ENCODE measurements around the gene TMEM35B.
"Not testable (repeated sequence)": the region's sequence is repeated elsewhere in the genome, so short reads cannot be mapped to it uniquely, and the experiment has no call there.

Gene TMEM35B

GRCh38 chr1:34965597-34965996, 19.6 kb downstream of the TMEM35B start:
- H3K4me1 Mint-ChIP-seq: no peaks in the 10 kb centered on the region
- no peaks in the 10 kb centered on the region for H3K36me3 Mint-ChIP-seq (ENCODE audit: low read depth)
- peaks cover 18% of the 10 kb centered on the region for H3K9me3 Mint-ChIP-seq
- peaks cover 37% of the 10 kb centered on the region for H3K27me3 Mint-ChIP-seq (ENCODE audit: low read depth, poor library complexity)
- no peak for TF ChIP-seq CTCF (IDR thresholded peaks at IDR 0.05)
- DNase-seq: no peak
- no peak overlapping the region for H3K27ac Mint-ChIP-seq
- no peak overlapping the region for H3K4me3 Mint-ChIP-seq

- DNase-seq: no peak
- no peak overlapping the region for H3K4me3 Mint-ChIP-seq
- peaks cover 5% of the 10 kb centered on the region for H3K36me3 Mint-ChIP-seq (ENCODE audit: low read depth)
- peaks cover 17% of the 10 kb centered on the region for H3K9me3 Mint-ChIP-seq
- peaks cover 16% of the 10 kb centered on the region for H3K27me3 Mint-ChIP-seq (ENCODE audit: low read depth, poor library complexity)
- TF ChIP-seq CTCF (IDR thresholded peaks at IDR 0.05): no peak
- H3K27ac Mint-ChIP-seq: no peak overlapping the region
- H3K4me1 Mint-ChIP-seq: no peaks in the 10 kb centered on the region
Observed at GRCh38 chr1:34950428-34950827, 34.7 kb downstream of the TMEM35B start.

- H3K9me3 Mint-ChIP-seq: peaks cover 17% of the 10 kb centered on the region
- peaks cover 10% of the 10 kb centered on the region for H3K27me3 Mint-ChIP-seq (ENCODE audit: low read depth, poor library complexity)
- H3K27ac Mint-ChIP-seq; H3K4me1 Mint-ChIP-seq; H3K36me3 Mint-ChIP-seq (ENCODE audit: low read depth); DNase-seq; H3K4me3 Mint-ChIP-seq: not testable (repeated sequence)
Observed at GRCh38 chr1:34948739-34949138, 36.4 kb downstream of the TMEM35B start.

- H3K27ac Mint-ChIP-seq; DNase-seq; H3K27me3 Mint-ChIP-seq (ENCODE audit: low read depth, poor library complexity); H3K4me3 Mint-ChIP-seq; H3K36me3 Mint-ChIP-seq (ENCODE audit: low read depth); H3K4me1 Mint-ChIP-seq: not testable (repeated sequence)
- peaks cover 17% of the 10 kb centered on the region for H3K9me3 Mint-ChIP-seq
Observed at GRCh38 chr1:34947641-34948314, 37.4 kb downstream of the TMEM35B start.

GRCh38 chr1:34946211-34946610, 38.9 kb downstream of the TMEM35B start:
- no peak for DNase-seq
- TF ChIP-seq CTCF (IDR thresholded peaks at IDR 0.05): no peak
- Mint-ChIP-seq H3K27ac (no peak overlapping the region), H3K27me3 (ENCODE audit: low read depth, poor library complexity) (peaks cover 25% of the 10 kb centered on the region), H3K4me3 (no peak overlapping the region), H3K4me1 (no peaks in the 10 kb centered on the region), H3K9me3 (peaks cover 15% of the 10 kb centered on the region), H3K36me3 (ENCODE audit: low read depth) (peaks cover 5% of the 10 kb centered on the region)

- H3K27ac Mint-ChIP-seq; H3K4me3 Mint-ChIP-seq; H3K36me3 Mint-ChIP-seq (ENCODE audit: low read depth); DNase-seq; H3K4me1 Mint-ChIP-seq; H3K9me3 Mint-ChIP-seq: not testable (repeated sequence)
- H3K27me3 Mint-ChIP-seq (ENCODE audit: low read depth, poor library complexity): peaks cover 32% of the 10 kb centered on the region
Observed at GRCh38 chr1:34941798-34942197, 43.3 kb downstream of the TMEM35B start.
